Adrenal gland (tissue), 12 donors: ENCODE measurements around the gene UGCG. TPM values are rescaled to one million over a fixed set of nuclear protein-coding genes. Genes with fewer than 3 reads are reported as not detected.

Experiments
- DNase-seq, 7 donors: peaks; one replicate each; pipeline ENCODE4 v3.0.0-alpha.2; 2019 to 2020
- H3K27ac ChIP-seq, 5 donors: fragments of 200-600 bp; sonication (generic) in 4 of 5; 1 replicate in 3 of 5; 2 replicates in 2 of 5; pipeline versions ENCODE4 v1.5.1 to v1.8.0; 2016 to 2020; ENCODE audit warnings: mild to moderate bottlenecking in 1 of 5
- H3K27me3 ChIP-seq: fragments of 200-600 bp; 2 replicates; pipeline ENCODE4 v1.8.0; 2021
- H3K36me3 ChIP-seq, 2 donors: fragments of 200-600 bp; replicated peaks in 1 of 2; 1 replicate in 1 of 2; 2 replicates in 1 of 2; pipeline versions ENCODE4 v1.5.1 to v1.8.0; 2018 to 2022
- H3K4me1 ChIP-seq, 2 donors: fragments of 200-600 bp; replicated peaks in 1 of 2; 1 replicate in 1 of 2; 2 replicates in 1 of 2; pipeline versions ENCODE4 v1.5.1 to v1.8.0; 2018 to 2021
- H3K4me3 ChIP-seq, 4 donors: fragments of 200-600 bp; sonication (generic) in 3 of 4; one replicate each; pipeline ENCODE4 v1.5.1; 2016 to 2018
- H3K9me3 ChIP-seq, 3 donors: fragments of 200-600 bp; sonication (generic) in 1 of 3; replicated peaks in 1 of 3; 1 replicate in 2 of 3; 2 replicates in 1 of 3; pipeline versions ENCODE4 v1.5.1 to v1.8.0; 2016 to 2021
- CTCF ChIP-seq, 6 experiments: fragments of 450-650 bp in 4 of 6; fragments of 200-600 bp in 2 of 6; sonication (generic) in 1 of 6; IDR thresholded peaks; 1 replicate in 5 of 6; 2 replicates in 1 of 6; pipeline versions ENCODE4 v1.5.1 to v1.8.0; 2016 to 2021; ENCODE audit warnings: antibody characterized with exemption in 6 of 6, mild to moderate bottlenecking in 2 of 6, moderate library complexity in 1 of 6
- POLR2A ChIP-seq, 2 donors: fragments of 450-650 bp; IDR thresholded peaks; one replicate each; pipeline ENCODE4 v1.6.1; 2017; ENCODE audit warnings: antibody characterized with exemption in 2 of 2, mild to moderate bottlenecking in 2 of 2, moderate library complexity in 1 of 2
- WGBS, 4 donors: extraction: QIAGEN DNeasy Blood & Tissue Kit in 2 of 4; methylation state at CpG; one replicate each; pipeline versions ENCODE4 v1.1.5 to v1.1.7; 2013 to 2017; 5-methylcytosine and 5-hydroxymethylcytosine counted together
- intact Hi-C, 2 donors: fragments of 100-400 bp; cut with DNase I; formaldehyde crosslinking; loops; one replicate each; pipeline versions ENCODE4 v1.14.1 to v1.15.0; 2022 to 2023
- polyA plus RNA-seq, 3 donors: library from polyadenylated mRNA; stranded (reverse); fragments of 200-250 nt in 2 of 3; fragments of 350-450 nt in 1 of 3; fragmentation: Illumina TruSeq in 1 of 3; extraction: RNeasy Lipid Tissue Mini Kit (QIAGEN cat#74804) in 1 of 3; gene quantifications; one replicate each; pipeline ENCODE4 v1.2.3, GENCODE V29; 2013 to 2014
- total RNA-seq, 9 donors: library from RNA; depleted of rRNA in 4 of 9; stranded (reverse); fragments of >200 nt in 4 of 9; fragments of 120-200 nt in 1 of 9; fragmentation: NEBNext Ultra II Directional in 1 of 9; extraction: Animal tissue kit (Norgen Biotek cat#: 25700) in 1 of 9; gene quantifications; one replicate each; pipeline versions ENCODE4 v1.1.0 to v1.2.4, GENCODE V29; 2013 to 2023
- donor health status: healthy with polysubstance abuse.
- donor health status: Bipolar disorder and iron deficiency.
- donor health status: DM: yes; HTN: yes; CAD: no.
- donor health status: DM: no; HTN: no; CAD: no.
- donor health status: DM: no; HTN: no; CAD: no.
- donor health status: DM: yes; HTN: yes; CAD: no.

UGCG gene
- total and polyA plus RNA-seq, 12 donors: 41.4 to 139 (median 84.0) TPM

DNA sequence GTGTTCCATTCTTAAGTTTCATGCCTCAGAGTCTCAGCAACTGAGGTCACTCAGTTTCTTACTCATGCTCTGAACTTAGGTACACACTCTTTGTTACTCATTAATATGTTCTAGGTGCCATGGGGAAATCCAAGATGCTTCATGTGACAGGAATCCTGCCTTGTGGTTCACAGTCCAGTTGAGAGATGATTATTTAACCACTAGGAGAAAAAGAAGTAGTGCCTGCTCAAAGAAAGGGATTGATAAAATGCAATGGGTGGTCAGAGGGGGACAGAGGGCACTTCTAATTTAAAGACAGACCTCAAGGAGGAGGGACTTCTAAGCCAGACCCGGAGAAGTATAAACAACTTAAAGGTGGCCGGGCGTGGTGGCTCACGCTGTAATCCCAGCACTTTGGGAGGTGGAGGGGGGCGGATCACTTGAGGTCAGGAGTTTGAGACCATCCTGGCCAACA, 69.0 kb downstream of the UGCG start:
- Histone ChIP-seq H3K4me3 (no peak overlapping the region), H3K27ac (no peak overlapping the region), H3K4me1 (no peaks in the 10 kb centered on the region), H3K27me3 (no peaks in the 10 kb centered on the region), H3K36me3 (no peaks in the 10 kb centered on the region), H3K9me3 (no peaks in the 10 kb centered on the region)
- intact Hi-C loops: no loop called here
- no peak for DNase-seq
- 91 to 94% (median 91%) methylated on average over 5 of the region's 5 CpGs for WGBS, 4 donors
- TF ChIP-seq POLR2A (IDR thresholded peaks at IDR 0.05): no peak
- TF ChIP-seq CTCF (IDR thresholded peaks at IDR 0.05): no peak

GRCh38 chr9:111966124-111966723, 69.6 kb downstream of the UGCG start:
- Histone ChIP-seq H3K4me1 (no peaks in the 10 kb centered on the region), H3K27me3 (no peaks in the 10 kb centered on the region), H3K4me3 (no peak overlapping the region), H3K36me3 (no peaks in the 10 kb centered on the region), H3K27ac (no peak overlapping the region), H3K9me3 (no peaks in the 10 kb centered on the region)
- intact Hi-C loops: no loop called here
- TF ChIP-seq CTCF (IDR thresholded peaks at IDR 0.05): no peak
- no peak for TF ChIP-seq POLR2A (IDR thresholded peaks at IDR 0.05)
- no peak for DNase-seq
- 94 to 99% (median 96%) methylated on average over 14 to 15 of the region's 15 CpGs for WGBS, 4 donors

- no peak overlapping the region for H3K27ac ChIP-seq
- no peak overlapping the region for H3K4me3 ChIP-seq
- DNase-seq: peak in 4 of 7 donors; percentile 22 to 57 (median 48)
- H3K36me3 ChIP-seq: no peaks in the 10 kb centered on the region
- WGBS, 4 donors: 67 to 94% (median 80%) methylated on average over 1 of the region's 1 CpG
- H3K9me3 ChIP-seq: no peaks in the 10 kb centered on the region
- H3K27me3 ChIP-seq: no peaks in the 10 kb centered on the region
- no peaks in the 10 kb centered on the region for H3K4me1 ChIP-seq
- intact Hi-C loops: no loop called here
- TF ChIP-seq POLR2A (IDR thresholded peaks at IDR 0.05) (no peak), CTCF (IDR thresholded peaks at IDR 0.05) (no peak)
Measured at GRCh38 chr9:111966861-111967291, 70.3 kb downstream of the UGCG start.

DNA sequence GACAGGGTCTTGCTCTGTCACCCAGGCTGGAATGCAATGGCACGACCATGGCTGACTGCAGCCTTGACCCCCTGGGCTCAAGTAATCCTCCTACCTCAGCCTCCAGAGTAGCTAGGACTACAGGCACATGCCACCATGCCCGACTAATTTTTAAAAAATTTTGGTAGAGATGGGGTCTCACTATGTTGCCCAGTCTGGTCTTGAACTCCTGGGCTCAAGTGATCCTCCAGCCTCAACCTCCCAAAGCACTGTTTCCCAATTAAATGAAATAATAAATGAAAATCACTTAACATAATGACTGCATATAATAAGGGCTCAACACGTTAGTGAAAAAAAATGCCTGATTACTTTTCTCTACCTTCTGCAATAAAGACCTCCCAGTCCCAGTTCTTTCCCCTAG, 71.0 kb downstream of the UGCG start:
- no peak for DNase-seq
- no peaks in the 10 kb centered on the region for H3K4me1 ChIP-seq
- TF ChIP-seq CTCF (IDR thresholded peaks at IDR 0.05) (no peak), POLR2A (IDR thresholded peaks at IDR 0.05) (no peak)
- H3K27me3 ChIP-seq: no peaks in the 10 kb centered on the region
- WGBS, 4 donors: 84 to 93% (median 91%) methylated on average over 3 of the region's 3 CpGs
- no peaks in the 10 kb centered on the region for H3K36me3 ChIP-seq
- H3K9me3 ChIP-seq: no peaks in the 10 kb centered on the region
- intact Hi-C loops: no loop called here
- no peak overlapping the region for H3K4me3 ChIP-seq
- H3K27ac ChIP-seq: no peak overlapping the region
